Mesodermal cell (in vitro differentiated cells): ENCODE measurements around the gene ARHGEF16.

ENCODE experiments used
- H3K27ac ChIP-seq: 2 replicates; pipeline ENCODE4 v1.7.0; 2013; ENCODE audit warnings: mild to moderate bottlenecking, low read depth, low read length, moderate library complexity; ENCODE audit not compliant: severe bottlenecking
- H3K36me3 ChIP-seq: 2 replicates; pipeline ENCODE4 v1.7.1; 2013; ENCODE audit warnings: mild to moderate bottlenecking, low read length, moderate library complexity; ENCODE audit not compliant: control insufficient read depth, insufficient read depth
- H3K4me1 ChIP-seq: one replicate; pipeline ENCODE4 v1.7.1; 2013; ENCODE audit warnings: mild to moderate bottlenecking, low read length; ENCODE audit not compliant: insufficient read depth, control insufficient read depth, poor library complexity, severe bottlenecking
- H3K4me3 ChIP-seq: 2 replicates; pipeline ENCODE4 v1.7.0; 2013; ENCODE audit warnings: low read length, control low read depth, mild to moderate bottlenecking; ENCODE audit not compliant: insufficient read depth, poor library complexity, severe bottlenecking; ENCODE audit errors: extremely low read depth
- H3K9me3 ChIP-seq: 2 replicates; pipeline ENCODE4 v1.7.1; 2013; ENCODE audit warnings: mild to moderate bottlenecking, low read length, moderate library complexity; ENCODE audit not compliant: control insufficient read depth
- WGBS, 2 experiments: methylation state at CpG; one replicate each; pipeline ENCODE4 v1.1.5; 2013; ENCODE audit warnings: missing lambda C conversion rate in 2 of 2; ENCODE audit not compliant: insufficient coverage in 2 of 2; 5-methylcytosine and 5-hydroxymethylcytosine counted together

The ARHGEF16 gene

GRCh38 chr1:3485016-3485415 is 30.6 kb downstream of the ARHGEF16 start:
- no peaks in the 10 kb centered on the region for H3K36me3 ChIP-seq
- H3K27ac ChIP-seq, result no peak overlapping the region
- H3K9me3 ChIP-seq, result peaks cover 6% of the 10 kb centered on the region
- WGBS, 2 experiments, result 93 to 94% methylated on average over 5 to 13 of the region's 14 CpGs
- H3K4me3 ChIP-seq, result no peak overlapping the region
- no peaks in the 10 kb centered on the region for H3K4me1 ChIP-seq

GRCh38 chr1:3488432-3488831 is 34.0 kb downstream of the ARHGEF16 start:
- Histone ChIP-seq H3K36me3 (no peaks in the 10 kb centered on the region), H3K27ac (no peak overlapping the region), H3K4me3 (no peak overlapping the region), H3K4me1 (no peaks in the 10 kb centered on the region), H3K9me3 (peaks cover 6% of the 10 kb centered on the region)
- 88 to 100% methylated on average over 1 of the region's 4 CpGs for whole genome bisulfite sequencing, 2 experiments

- Histone ChIP-seq H3K9me3 (peaks cover 6% of the 10 kb centered on the region), H3K27ac (no peak overlapping the region), H3K36me3 (no peaks in the 10 kb centered on the region), H3K4me1 (no peaks in the 10 kb centered on the region), H3K4me3 (no peak overlapping the region)
- WGBS, 2 experiments, result 95 to 99% methylated on average over 20 to 21 of the region's 23 CpGs
Measured at GRCh38 chr1:3490046-3490745, 35.7 kb downstream of the ARHGEF16 start.

GRCh38 chr1:3491291-3492246 is 37.1 kb downstream of the ARHGEF16 start:
- Histone ChIP-seq H3K4me3 (no peak overlapping the region), H3K27ac (no peak overlapping the region), H3K4me1 (no peaks in the 10 kb centered on the region), H3K36me3 (no peaks in the 10 kb centered on the region), H3K9me3 (peaks cover 6% of the 10 kb centered on the region)
- WGBS, 2 experiments, result 57 to 65% methylated on average over 21 to 31 of the region's 41 CpGs

- Histone ChIP-seq H3K9me3 (peaks cover 6% of the 10 kb centered on the region), H3K4me3 (no peak overlapping the region), H3K4me1 (no peaks in the 10 kb centered on the region), H3K36me3 (no peaks in the 10 kb centered on the region), H3K27ac (no peak overlapping the region)
- WGBS, 2 experiments, result 87 to 90% methylated on average over 17 of the region's 17 CpGs
Measured at GRCh38 chr1:3492545-3493246, 38.2 kb downstream of the ARHGEF16 start.

- Histone ChIP-seq H3K4me3 (no peak overlapping the region), H3K36me3 (no peaks in the 10 kb centered on the region), H3K27ac (no peak overlapping the region), H3K4me1 (no peaks in the 10 kb centered on the region), H3K9me3 (no peaks in the 10 kb centered on the region)
- 93 to 96% methylated on average over 34 of the region's 34 CpGs for WGBS, 2 experiments
Measured at GRCh38 chr1:3494321-3495308, 40.1 kb downstream of the ARHGEF16 start.

- Histone ChIP-seq H3K27ac (no peak overlapping the region), H3K36me3 (no peaks in the 10 kb centered on the region), H3K4me3 (no peak overlapping the region), H3K4me1 (no peaks in the 10 kb centered on the region), H3K9me3 (no peaks in the 10 kb centered on the region)
- 89 to 93% methylated on average over 26 to 28 of the region's 36 CpGs for WGBS, 2 experiments
Measured at GRCh38 chr1:3495776-3496745, 41.6 kb downstream of the ARHGEF16 start.

- H3K27ac ChIP-seq, result no peak overlapping the region
- WGBS, 2 experiments, result 94 to 96% methylated on average over 19 to 20 of the region's 20 CpGs
- no peaks in the 10 kb centered on the region for H3K36me3 ChIP-seq
Measured at GRCh38 chr1:3496916-3497315, 42.5 kb downstream of the ARHGEF16 start.

GRCh38 chr1:3497521-3497920 is 43.1 kb downstream of the ARHGEF16 start:
- Histone ChIP-seq H3K4me3 (no peak overlapping the region), H3K36me3 (no peaks in the 10 kb centered on the region), H3K9me3 (no peaks in the 10 kb centered on the region), H3K4me1 (no peaks in the 10 kb centered on the region), H3K27ac (no peak overlapping the region)
- 85 to 90% methylated on average over 15 to 19 of the region's 19 CpGs for WGBS, 2 experiments

More at GRCh38 chr1:3496916-3497315, 42.5 kb downstream of the ARHGEF16 start:
- H3K4me1 ChIP-seq, result no peaks in the 10 kb centered on the region
- no peaks in the 10 kb centered on the region for H3K9me3 ChIP-seq
- H3K4me3 ChIP-seq, result no peak overlapping the region
